Stimulated activated CD4-positive, alpha-beta T cell treated with anti-CD3 and anti-CD28 coated beads, Interleukin-1b, Interleukin-23, amount 100 ng/mL, for 24 hours (primary cell): ENCODE data around the gene DLGAP3.
"Not testable (repeated sequence)": the region's sequence is repeated elsewhere in the genome, so short reads cannot be mapped to it uniquely, and the experiment has no call there.

ENCODE experiments used
- DNase-seq, 4 experiments: peaks; one replicate each; pipeline ENCODE4 v3.0.0-alpha.2; 2020; ENCODE audit warnings: low read depth in 4 of 4, low spot score in 1 of 4

Gene DLGAP3, protein sequence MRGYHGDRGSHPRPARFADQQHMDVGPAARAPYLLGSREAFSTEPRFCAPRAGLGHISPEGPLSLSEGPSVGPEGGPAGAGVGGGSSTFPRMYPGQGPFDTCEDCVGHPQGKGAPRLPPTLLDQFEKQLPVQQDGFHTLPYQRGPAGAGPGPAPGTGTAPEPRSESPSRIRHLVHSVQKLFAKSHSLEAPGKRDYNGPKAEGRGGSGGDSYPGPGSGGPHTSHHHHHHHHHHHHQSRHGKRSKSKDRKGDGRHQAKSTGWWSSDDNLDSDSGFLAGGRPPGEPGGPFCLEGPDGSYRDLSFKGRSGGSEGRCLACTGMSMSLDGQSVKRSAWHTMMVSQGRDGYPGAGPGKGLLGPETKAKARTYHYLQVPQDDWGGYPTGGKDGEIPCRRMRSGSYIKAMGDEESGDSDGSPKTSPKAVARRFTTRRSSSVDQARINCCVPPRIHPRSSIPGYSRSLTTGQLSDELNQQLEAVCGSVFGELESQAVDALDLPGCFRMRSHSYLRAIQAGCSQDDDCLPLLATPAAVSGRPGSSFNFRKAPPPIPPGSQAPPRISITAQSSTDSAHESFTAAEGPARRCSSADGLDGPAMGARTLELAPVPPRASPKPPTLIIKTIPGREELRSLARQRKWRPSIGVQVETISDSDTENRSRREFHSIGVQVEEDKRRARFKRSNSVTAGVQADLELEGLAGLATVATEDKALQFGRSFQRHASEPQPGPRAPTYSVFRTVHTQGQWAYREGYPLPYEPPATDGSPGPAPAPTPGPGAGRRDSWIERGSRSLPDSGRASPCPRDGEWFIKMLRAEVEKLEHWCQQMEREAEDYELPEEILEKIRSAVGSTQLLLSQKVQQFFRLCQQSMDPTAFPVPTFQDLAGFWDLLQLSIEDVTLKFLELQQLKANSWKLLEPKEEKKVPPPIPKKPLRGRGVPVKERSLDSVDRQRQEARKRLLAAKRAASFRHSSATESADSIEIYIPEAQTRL

DNA sequence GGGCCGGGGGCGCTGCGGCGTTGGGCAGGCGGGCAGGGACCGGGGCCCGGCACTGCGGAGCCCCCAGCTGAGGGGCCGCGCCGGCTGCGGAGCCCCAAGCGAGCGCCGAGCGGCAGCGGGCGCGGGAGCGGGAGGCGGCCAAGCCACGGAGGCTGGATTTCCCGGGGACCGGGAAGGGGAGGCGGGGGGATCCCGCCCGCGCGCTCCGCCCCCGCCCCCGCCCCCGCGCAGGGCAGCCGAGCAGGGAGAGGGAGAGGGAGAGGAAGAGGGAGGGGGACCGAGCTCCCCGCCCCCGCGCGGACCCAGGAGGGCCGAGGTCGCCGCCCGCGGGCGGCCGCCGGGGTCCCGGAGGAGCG is at the start of gene DLGAP3:
Gene DLGAP3, minus strand, starts transcription at position 154 of the 356 bp plus-strand sequence. CDS start 24,267 bp downstream, outside the sequence.
- DNase-seq = no peak

DNA sequence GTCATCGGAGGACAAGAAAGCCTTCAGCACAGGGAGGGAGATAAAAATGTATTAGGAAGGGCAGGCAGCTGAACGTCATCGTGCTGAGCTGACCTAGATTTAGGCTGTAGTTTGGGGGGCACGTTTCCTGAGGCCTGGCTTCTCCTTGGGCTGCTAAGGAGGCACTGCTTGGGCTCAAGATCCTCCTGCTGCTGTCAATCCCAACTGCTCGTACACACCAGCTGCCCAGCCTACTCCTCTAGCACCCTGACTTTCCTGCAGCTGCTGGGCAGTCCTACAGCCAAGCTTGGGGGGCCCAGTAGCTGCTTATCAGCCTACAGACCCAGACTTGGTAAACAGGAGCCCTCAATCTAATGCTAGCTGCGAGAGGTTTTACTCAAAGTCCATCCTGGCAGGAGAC is 49.5 kb upstream of the DLGAP3 start:
- no peak for DNase-seq

DNA sequence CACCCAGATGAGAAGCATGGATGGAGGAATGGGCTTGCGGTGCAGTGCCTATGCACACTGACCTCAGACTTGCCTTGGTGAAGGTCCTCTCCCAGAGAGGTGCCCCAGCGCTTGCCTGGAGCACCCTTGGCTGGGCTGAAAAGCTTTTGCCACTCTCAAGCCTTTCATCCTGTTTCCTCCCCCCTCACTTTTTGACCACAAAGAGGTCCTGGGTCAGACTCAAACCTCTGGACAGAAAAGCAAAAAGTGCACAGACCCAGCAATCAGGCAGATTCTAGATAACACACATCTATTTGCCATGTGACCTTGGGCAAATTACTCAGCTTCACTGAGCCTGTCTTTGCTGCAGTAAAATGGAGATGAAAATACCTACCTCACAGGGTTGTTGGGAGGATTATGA is 48.4 kb upstream of the DLGAP3 start:
- DNase-seq = no peak

DNA sequence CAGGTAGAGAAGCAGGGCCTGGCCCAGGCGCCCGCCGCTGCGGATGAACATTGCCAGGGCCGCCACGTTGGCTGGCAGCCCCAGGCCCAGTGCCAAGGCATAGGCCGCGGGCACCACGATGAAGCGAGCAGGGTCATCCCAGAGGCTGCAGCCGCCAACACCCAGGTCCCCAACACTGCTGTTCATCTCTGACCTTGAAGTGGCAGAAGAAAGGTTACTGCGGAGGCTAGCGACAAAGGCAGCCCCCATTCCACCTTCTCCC is 47.7 kb upstream of the DLGAP3 start:
- DNase-seq = no peak

DNA sequence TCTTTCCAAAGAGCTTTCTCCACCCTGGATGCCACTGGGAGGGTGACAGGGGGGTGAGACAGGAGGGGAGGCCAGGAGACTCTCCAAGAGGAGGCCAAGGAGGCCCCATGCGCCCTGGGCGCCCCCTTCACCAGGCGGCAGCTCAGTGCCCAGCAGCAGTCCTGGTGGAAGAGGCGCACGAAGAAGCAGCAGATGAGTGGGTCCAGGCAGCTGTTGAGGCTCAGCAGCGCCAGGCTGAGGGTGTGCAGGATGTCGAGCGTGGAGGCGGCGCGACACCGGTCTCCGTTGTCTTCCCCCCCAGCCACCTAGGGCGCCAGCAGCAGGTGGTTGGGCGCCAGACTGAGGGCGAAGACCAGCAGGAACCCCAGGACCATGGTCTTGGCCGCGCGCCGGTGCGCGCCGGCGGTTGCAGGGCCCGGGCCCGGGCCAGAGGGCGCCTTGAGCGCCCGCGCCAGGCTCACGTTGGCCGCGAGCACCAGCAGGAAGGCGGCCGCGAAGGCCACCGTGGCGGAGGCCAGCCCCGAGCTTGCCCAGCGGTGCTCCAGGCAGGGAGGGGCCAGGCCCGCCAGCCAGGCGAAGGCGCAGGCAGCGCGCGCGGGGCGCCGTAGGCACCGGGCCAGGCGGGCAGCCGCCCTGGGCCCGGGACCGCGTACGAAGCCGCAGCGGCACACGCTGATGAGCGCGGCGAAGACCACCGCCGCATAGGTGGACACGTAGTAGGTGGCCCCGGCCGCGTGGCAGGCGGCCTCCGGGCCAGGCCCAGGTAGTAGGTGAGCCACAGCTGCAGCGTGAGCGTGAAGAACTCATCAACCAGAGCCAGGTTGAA is 47.1 kb upstream of the DLGAP3 start:
- DNase-seq = no peak

DNA sequence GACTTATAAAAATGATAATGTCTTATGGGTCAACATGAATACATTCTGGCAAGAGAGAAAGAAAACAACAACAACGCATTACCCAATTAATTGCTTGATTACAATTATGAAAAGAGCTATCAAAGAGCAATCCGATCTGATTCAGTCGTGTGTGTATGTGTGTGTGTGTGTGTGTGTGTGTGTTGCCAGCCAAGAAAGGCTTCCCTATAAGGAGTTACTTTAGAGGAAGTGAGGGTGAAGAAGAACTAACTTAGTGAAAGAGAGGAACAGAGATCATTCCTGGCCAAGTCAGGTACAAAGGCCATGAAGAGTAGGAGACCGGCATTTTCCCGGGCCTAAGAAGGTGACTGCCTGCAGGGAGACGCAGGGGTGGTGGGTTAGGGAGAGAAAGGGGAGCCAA is 46.3 kb upstream of the DLGAP3 start:
- no peak for DNase-seq

DNA sequence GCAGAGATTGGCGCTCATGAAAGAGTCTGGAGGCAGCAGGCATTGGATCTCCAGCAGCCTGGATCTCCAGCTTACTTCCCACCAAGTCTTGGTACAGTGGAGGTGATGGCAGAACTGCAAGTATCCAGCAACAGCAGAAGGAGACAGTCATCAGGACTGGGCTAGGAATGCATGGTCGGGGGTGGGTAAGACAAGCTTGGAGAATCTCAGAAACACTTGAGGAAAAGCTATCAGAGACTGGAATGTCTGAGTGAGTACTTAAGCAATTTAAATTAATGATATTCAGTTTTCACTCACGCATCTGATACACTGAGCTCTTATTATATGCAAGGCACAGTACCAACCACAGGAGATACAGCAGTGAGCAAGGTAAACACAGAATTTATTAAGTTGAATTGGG is 45.9 kb upstream of the DLGAP3 start:
- DNase-seq = no peak

DNA sequence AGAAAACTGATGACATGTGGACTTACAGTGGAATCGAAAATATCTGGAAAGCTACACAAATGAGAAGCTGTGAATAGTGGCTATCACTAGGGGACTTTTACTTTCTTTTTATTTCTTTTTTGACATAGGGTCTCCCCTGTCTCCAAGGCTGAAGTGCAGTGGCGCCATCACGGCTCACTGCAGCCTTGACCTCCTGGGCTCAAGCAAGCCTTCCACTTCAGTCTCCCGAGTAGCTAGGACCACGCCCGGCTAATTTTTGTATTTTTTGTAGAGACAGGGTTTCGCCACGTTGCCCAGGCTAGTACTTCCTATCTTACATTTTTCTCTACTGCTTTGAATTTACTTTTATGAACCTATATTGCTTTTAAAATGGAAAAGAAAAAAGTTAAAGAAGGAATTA is 45.2 kb upstream of the DLGAP3 start:
- DNase-seq = no peak

DNA sequence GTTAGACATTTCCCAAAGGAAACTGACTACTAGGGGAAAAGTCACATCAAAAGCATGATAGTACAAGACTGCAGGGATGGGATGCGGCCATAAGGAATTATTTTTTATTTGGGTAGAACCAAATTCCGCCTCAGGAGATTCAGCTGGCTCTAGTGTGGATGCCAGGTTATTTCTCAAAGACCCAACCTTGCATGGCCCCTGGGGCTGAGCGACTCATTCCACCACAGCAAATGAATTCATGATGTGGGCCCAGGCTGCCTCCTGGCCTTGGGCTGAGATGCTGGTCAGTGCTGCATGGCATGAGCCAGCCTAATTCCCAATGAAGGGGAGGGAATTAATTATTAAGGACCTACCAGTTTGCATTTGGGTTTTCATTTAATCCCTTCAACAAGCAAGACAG is 43.9 kb upstream of the DLGAP3 start:
- no peak for DNase-seq

DNA sequence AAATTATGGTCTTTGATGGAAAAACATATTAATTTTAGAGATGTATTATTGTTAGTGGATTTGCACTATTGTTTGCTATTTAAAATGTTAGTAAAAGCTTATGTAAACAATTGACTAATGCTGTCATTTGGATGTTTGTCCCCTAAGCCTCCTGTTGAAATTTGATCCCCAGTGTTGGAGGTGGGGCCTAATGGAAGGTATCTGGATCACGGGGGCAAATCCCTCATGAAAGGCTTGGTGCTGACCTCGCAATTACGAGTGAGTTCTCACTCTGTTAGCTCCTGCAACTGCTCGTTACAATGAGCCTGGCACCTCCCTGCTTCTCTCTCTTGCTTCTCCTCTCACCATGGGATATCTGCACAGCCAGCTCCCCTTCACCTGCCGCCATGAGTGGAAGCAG is 41.4 kb upstream of the DLGAP3 start:
- no peak for DNase-seq

DNA sequence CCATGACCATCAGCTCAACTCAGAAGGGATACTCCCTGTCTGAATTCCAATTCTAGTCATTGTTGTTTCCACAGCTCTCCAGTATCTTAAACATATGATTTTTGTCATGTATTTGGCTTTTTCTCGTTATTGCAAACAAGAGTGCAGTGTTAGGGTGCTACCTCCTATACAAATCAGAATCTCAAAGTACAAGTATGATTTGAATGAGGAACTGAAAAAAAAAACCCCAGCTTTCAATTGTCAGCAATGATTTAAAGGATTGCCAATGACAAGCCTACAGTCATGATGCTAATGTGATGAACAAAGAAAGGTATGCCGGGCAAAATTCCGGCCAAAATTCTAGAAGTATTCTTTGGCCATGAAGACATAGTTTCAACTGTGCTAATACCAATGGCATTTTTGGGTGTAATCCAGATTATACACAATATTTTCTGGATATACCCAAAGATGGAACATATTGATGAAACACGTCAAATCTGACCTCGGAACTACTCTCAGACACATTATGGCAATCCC is 40.8 kb upstream of the DLGAP3 start:
- no peak for DNase-seq

DNA sequence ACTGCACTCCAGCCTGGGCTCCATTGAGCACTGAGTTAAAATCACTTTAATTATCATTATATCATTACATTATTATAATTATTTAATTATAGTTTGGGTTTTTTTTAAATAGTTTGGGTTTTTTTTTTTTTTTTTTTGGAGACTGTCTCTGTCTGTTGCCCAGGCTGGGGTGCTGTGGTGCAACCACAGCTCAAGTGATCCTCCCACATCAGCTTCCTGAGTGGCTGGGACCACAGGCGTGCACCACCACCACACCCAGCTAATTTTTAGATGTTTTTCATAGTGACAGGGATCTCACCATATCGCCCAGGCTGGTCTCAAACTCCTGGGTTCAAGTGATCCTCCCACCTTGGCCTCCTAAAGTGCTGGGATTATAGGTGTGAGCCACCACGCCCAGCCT is 38.8 kb upstream of the DLGAP3 start:
- DNase-seq = not testable (repeated sequence)

DNA sequence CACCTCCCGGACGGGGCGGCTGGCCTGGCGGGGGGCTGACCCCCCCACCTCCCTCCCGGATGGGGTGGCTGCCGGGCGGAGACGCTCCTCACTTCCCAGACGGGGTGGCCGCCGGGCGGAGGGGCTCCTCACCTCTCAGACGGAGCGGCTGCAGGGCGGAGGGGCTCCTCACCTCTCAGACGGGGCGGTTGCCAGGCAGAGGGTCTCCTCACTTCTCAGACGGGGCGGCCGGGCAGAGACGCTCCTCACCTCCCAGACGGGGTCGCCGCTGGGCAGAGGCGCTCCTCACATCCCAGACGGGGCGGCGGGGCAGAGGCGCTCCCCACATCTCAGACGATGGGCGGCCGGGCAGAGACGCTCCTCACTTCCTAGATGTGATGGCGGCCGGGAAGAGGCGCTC is 38.2 kb upstream of the DLGAP3 start:
- not testable (repeated sequence) for DNase-seq

DNA sequence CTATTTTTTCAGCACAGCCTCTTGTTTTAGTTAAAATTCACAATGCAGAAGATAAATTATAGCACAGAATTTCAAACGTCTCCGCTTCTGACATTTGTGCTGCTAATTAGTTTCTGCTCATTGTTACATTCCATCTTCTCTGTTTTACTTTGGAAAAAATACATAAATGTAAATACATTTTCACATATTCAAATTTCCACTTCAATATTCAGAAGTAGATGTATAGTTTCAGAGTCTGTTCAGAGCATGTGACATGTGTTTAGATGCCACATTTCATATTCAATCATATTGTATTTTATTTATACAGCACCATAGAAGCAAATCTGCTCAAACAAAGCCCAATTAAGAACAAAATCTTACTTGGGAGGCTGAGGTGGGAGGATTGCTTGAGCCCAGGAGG is 36.1 kb upstream of the DLGAP3 start:
- DNase-seq = no peak

DNA sequence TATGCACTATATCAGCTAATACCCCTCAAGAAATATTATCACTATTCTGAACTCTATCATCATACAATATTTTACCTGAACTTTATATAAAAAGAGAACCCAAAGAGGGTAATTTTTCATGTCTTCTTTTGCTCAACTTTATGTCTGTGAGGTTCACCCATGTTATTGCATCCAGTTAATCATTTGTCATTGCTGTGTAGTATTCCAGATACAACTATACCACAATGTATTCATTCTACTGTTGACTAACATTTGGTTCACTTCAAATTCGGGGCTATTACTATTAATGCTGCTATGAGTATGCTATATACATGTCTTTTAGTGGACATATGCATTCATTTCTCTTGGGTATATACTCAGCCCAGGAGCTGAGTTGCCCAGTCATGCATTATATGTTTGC is 21.0 kb upstream of the DLGAP3 start:
- no peak for DNase-seq

DNA sequence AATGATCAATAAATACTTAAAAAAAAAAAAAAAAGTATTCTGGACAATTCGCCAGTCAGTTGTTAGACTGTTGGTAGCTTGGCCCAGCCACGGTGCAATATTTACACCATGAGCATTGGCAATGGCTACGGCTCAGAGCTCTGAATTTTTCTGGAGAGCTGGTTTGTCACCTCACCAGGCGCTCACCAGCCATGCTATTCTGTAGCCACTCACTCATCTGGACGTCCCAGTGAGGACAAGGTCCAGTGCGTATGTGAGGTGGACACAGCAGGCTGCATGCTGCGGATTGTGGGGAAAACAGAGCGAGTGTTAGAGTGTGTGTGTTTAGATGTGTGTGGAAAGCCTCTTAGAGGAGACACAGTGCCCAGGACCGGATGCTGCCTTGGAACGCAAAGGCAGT is 19.3 kb upstream of the DLGAP3 start:
- DNase-seq = not testable (repeated sequence)

DNA sequence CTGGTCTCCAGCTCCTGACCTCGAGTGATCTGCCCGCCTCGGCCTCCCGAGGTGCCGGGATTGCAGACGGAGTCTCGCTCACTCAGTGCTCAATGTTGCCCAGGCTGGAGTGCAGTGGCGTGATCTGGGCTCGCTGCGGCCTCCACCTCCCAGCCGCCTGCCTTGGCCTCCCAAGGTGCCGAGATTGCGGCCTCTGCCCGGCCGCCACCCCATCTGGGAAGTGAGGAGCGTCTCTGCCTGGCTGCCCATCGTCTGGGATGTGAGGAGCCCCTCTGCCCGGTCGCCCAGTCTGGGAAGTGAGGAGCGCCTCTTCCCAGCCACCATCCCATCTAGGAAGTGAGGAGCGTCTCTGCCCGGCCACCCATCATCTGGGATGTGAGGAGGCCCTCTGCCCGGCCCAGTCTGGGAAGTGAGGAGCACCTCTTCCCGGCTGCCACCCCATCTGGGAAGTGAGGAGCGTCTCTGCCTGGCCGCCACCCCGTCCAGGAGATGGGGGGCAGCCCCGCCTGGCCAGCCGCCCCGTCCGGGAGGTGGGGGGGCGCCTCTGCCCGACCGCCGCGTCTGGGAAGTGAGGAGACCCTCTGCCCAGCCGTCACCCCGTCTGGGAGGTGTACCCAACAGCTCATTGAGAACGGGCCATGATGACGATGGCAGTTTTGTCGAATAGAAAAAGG is 18.3 kb upstream of the DLGAP3 start:
- DNase-seq = not testable (repeated sequence)

DNA sequence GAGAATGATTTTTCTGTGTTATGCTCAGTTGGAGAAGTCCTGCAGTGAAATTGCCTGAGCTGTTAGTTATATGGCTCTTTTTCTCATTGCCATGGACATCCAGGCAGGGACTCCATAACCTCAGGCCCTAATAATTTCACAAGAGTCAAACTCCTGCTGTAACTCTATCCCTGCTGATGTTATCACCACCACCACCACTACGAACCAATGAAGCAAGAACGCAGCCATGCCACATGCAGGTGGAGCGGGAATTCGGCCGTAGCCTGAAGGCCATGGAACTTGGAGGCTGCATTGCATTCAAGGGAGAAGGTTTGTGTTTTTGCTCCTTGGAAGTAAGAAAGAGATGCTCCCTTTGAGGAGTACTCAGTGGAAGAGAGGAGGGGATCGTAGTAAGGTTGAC is 16.8 kb upstream of the DLGAP3 start:
- no peak for DNase-seq

DNA sequence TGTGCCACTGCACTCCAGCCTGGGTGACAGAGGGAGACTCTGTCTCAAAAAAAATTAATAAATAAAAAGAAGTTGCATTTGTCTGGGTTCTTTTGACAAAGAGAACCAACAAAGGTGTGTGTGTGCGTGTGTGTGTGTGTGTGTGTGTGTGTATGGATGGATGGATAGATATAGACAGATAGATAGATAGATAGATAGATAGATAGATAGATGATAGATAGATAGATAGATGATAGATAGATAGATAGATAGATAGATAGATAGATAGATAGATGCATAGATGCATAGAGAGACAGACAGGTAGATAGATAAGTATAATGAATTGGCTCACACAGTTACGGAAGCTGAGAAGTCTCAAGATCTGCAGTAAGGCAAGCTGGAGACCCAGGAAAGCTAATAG is 12.3 kb upstream of the DLGAP3 start:
- DNase-seq = not testable (repeated sequence)

DNA sequence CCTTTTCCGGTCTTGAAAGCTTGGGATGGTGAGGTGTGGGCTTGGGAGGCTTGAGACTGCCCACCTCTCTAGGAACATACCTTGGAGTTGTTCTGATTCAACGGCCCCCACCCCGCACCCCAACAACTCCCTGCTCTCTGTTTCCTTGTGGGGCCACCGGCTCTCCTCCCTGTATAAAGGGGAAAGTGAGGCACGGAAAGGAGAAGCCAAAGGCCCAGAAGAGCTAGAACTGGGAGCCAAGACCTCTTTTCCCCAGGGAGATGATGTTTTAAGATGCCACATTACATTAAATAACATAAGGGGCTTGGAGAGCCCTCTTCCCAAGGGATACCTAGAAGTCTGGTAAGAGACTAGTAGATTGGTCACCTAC is 1.2 kb upstream of the DLGAP3 start:
- no peak for DNase-seq
